ENCODE data around the gene USF3. TPM values are rescaled to one million over a fixed set of nuclear protein-coding genes. Genes with fewer than 3 reads are reported as not detected.
A peak's percentile ranks its signal among the peaks of the same experiment; 100 is the strongest.
"Not testable (repeated sequence)": the region's sequence is repeated elsewhere in the genome, so short reads cannot be mapped to it uniquely, and the experiment has no call there.

Gene USF3
- total RNA-seq, 2 donors from 2014 or later = 18.0 to 19.4 TPM

DNA sequence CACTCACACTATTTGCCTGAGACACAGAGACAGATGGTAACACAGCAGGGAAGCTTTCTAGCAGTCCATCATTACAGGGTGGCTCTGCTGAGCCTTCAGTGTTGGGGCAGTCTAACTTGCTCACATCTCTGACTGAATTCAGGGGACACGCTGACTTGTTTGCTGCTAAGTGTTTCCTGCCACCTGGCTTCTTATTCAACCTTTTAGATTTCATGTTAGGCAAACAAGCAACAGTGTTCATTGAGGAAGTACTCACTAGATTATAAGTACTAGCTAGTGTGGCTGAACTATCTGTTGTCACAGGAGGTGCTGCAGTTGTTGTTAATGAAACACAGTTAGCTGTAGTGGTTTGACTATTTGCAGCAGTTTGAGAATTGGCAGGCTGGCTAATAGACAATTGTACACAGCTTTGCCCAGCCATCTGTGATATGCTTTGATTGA, 37.3 kb downstream of the USF3 start:
- Mint-ChIP-seq H3K36me3 (peaks cover 29% of the 10 kb centered on the region), H3K4me3 (no peak overlapping the region), H3K27ac (no peak overlapping the region), H3K4me1 (ENCODE audit: low read depth in 2 of 2) (peaks cover 0 to 9% of the 10 kb centered on the region in 2 donors), H3K27me3 (no peaks in the 10 kb centered on the region), H3K9me3 (no peaks in the 10 kb centered on the region)
- no peak for DNase-seq (ENCODE audit: low spot score)
- ATAC-seq = no peak

GRCh38 chr3:113658107-113658506, 38.3 kb downstream of the USF3 start:
- no peaks in the 10 kb centered on the region for H3K9me3 Mint-ChIP-seq
- peaks cover 29% of the 10 kb centered on the region for H3K36me3 Mint-ChIP-seq
- ATAC-seq (no peak), DNase-seq (ENCODE audit: low spot score) (no peak)
- H3K27ac Mint-ChIP-seq = no peak overlapping the region
- no peaks in the 10 kb centered on the region for H3K27me3 Mint-ChIP-seq
- no peak overlapping the region for H3K4me3 Mint-ChIP-seq
- peaks cover 0 to 9% of the 10 kb centered on the region in 2 donors for H3K4me1 Mint-ChIP-seq (ENCODE audit: low read depth in 2 of 2)

DNA sequence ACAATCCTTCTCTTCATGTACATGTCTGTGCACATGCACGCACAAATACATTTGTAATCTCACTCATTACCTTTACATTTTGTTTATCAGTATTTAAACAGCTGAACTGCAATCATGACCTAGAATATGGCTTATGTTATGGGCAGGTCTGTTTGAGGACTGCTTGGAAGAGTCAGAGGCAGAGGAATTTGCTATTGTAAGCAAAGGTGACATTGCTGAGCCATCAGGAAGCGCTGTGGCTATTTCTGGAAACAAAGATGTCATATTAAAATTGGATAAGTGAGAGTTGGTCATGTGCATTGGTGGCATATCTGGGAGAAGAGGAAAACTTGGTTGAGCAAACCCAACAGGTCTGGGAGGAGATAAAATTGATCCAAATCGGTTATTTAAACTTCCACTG, 41.6 kb downstream of the USF3 start:
- Mint-ChIP-seq H3K27ac (no peak overlapping the region), H3K9me3 (no peaks in the 10 kb centered on the region), H3K36me3 (peaks cover 21% of the 10 kb centered on the region), H3K27me3 (no peaks in the 10 kb centered on the region), H3K4me3 (no peak overlapping the region), H3K4me1 (ENCODE audit: low read depth in 2 of 2) (peaks cover 0 to 9% of the 10 kb centered on the region in 2 donors)
- ATAC-seq (no peak), DNase-seq (ENCODE audit: low spot score) (no peak)

GRCh38 chr3:113654310-113654709, 42.1 kb downstream of the USF3 start:
- no peak overlapping the region for H3K27ac Mint-ChIP-seq
- H3K4me3 Mint-ChIP-seq = no peak overlapping the region
- peaks cover 0 to 6% of the 10 kb centered on the region in 2 donors for H3K4me1 Mint-ChIP-seq (ENCODE audit: low read depth in 2 of 2)
- H3K9me3 Mint-ChIP-seq = no peaks in the 10 kb centered on the region
- ATAC-seq (no peak), DNase-seq (ENCODE audit: low spot score) (no peak)
- peaks cover 16% of the 10 kb centered on the region for H3K36me3 Mint-ChIP-seq
- H3K27me3 Mint-ChIP-seq = no peaks in the 10 kb centered on the region

DNA sequence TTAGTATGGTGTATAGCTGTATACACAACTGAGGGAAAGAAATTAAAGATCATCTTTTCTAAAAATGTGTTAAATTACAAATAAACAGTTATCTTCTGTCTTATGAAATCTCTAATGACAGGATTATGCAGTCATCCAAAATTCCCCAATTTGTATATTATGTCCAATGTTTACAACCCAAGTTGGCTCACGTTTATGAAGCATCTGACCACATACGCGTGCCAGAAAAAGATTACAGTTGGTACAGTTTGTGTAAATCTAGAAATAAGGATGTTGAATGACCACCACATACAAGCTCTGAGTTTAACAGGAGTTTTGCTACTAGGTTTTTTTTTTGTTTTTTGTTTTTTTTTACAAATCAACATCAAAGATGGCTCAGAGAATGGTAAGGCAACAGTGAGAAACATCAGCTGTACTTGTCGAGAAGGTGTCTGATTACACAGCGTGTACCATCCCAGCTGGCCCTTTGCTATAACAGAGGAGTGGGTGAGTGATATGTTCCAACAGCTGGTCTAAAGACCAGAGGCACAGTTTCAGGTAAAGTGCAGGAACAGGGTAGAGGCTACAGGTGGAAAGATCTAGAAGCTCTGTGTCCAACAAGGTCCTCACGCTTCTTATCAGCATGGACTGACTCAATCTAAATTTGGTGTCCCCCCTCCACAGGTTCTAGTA, 47.1 kb downstream of the USF3 start:
- DNase-seq (ENCODE audit: low spot score) (no peak), ATAC-seq (no peak)
- Mint-ChIP-seq H3K9me3 (peaks cover 3% of the 10 kb centered on the region), H3K36me3 (peaks cover 22% of the 10 kb centered on the region), H3K4me3 (no peak overlapping the region), H3K27ac (no peak overlapping the region), H3K27me3 (no peaks in the 10 kb centered on the region), H3K4me1 (ENCODE audit: low read depth in 2 of 2) (no peaks in the 10 kb centered on the region)

DNA sequence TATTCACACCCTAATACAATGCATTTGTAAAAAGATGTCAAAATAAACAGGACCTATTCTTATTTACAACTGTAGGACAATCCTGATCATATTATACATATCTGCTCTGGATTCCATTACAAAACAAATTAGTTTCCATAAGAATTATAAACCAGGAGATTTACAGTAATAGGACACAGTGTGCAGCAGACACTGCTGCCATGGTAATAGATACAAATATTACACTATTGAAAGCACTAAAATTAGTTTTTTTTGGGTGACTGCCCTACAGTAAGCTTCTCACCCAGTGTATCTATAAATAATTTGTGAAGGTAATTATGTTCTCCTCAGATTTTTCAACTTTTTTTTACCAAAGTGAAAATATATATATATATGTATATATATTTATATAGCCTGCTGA, 47.9 kb downstream of the USF3 start:
- DNase-seq (ENCODE audit: low spot score) (no peak), ATAC-seq (no peak)
- Mint-ChIP-seq H3K27me3 (no peaks in the 10 kb centered on the region), H3K36me3 (peaks cover 28% of the 10 kb centered on the region), H3K4me1 (ENCODE audit: low read depth in 2 of 2) (no peaks in the 10 kb centered on the region), H3K27ac (no peak overlapping the region), H3K9me3 (peaks cover 7% of the 10 kb centered on the region), H3K4me3 (no peak overlapping the region)

DNA sequence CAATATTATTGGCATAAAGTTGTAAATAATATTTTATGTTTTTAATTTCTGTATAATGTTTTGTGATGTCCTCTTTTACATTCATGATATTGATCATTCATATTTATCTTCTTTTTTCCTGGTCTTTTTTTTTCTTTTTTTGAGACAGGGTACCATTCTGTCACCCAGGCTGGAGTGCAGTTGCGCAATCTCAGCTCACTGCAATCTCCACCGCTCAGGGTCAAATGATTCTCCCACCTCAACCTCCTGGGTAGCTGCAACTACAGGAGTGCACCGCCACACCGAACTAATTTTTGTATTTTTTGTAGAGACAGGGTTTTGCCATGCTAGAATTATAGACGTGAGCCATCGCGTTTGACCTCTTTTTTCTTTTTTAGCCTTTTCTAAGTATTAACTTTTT, 52.9 kb downstream of the USF3 start:
- Mint-ChIP-seq H3K27ac (no peak overlapping the region), H3K27me3 (no peaks in the 10 kb centered on the region), H3K4me3 (no peak overlapping the region), H3K36me3 (peaks cover 28% of the 10 kb centered on the region), H3K9me3 (peaks cover 7% of the 10 kb centered on the region), H3K4me1 (ENCODE audit: low read depth in 2 of 2) (no peaks in the 10 kb centered on the region)
- ATAC-seq (no peak), DNase-seq (ENCODE audit: low spot score) (no peak)

- no peaks in the 10 kb centered on the region for H3K4me1 Mint-ChIP-seq (ENCODE audit: low read depth in 2 of 2)
- peaks cover under 1% of the 10 kb centered on the region for H3K9me3 Mint-ChIP-seq
- no peak overlapping the region for H3K4me3 Mint-ChIP-seq
- H3K36me3 Mint-ChIP-seq = peaks cover 1% of the 10 kb centered on the region
- H3K27ac Mint-ChIP-seq = no peak overlapping the region
- no peak for ATAC-seq
- no peaks in the 10 kb centered on the region for H3K27me3 Mint-ChIP-seq
- no peak for DNase-seq (ENCODE audit: low spot score)
Observed at GRCh38 chr3:113638910-113639309, 57.5 kb downstream of the USF3 start.

DNA sequence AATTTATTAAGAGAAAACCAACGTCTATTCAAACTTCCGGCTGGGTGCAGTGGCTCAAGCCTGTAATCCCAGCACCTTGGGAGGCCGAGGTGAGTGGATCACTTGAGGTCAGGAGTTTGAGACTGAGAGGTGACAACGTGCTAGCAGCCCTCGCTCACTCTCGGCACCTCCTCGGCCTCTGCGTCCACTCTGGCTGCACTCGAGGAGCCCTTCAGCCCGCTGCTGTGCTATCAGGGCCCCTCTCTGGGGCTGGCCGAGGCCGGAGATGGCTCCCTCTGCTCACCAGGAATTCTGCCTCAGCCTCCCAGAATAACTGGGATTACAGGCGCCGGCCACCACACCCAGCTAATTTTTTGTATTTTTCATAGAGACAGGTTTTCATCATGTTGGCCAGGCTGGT, 58.7 kb downstream of the USF3 start:
- DNase-seq (ENCODE audit: low spot score) (no peak), ATAC-seq (no peak)
- H3K27ac Mint-ChIP-seq = no peak overlapping the region
- no peaks in the 10 kb centered on the region for H3K27me3 Mint-ChIP-seq
- H3K4me3 Mint-ChIP-seq = no peak overlapping the region
- H3K9me3 Mint-ChIP-seq = no peaks in the 10 kb centered on the region
- no peaks in the 10 kb centered on the region for H3K4me1 Mint-ChIP-seq (ENCODE audit: low read depth in 2 of 2)
- H3K36me3 Mint-ChIP-seq = no peaks in the 10 kb centered on the region

DNA sequence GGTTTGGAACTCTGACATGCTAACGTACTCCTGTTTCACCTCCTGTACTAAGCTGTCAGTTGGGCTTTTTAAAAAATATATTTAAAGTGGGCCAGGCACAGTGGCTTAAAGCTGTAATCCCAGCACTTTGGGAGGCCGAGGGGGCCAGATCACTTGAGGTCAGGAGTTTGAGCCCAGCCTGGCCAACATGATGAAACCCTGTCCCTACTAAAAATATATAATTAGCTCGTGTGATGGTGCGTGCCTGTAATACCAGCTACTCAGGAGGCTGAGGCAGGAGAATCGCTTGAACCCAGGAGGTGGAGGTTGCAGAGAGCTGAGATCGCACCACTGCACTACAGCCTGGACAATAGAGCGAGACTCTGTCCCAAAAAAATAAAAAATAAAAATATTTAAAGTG, 60.4 kb downstream of the USF3 start:
- H3K27ac Mint-ChIP-seq; H3K27me3 Mint-ChIP-seq; H3K4me3 Mint-ChIP-seq; H3K36me3 Mint-ChIP-seq; DNase-seq (ENCODE audit: low spot score); H3K9me3 Mint-ChIP-seq; ATAC-seq; H3K4me1 Mint-ChIP-seq (ENCODE audit: low read depth in 2 of 2): not testable (repeated sequence)

GRCh38 chr3:113634782-113635474, 61.5 kb downstream of the USF3 start:
- ATAC-seq (no peak), DNase-seq (ENCODE audit: low spot score) (no peak)
- Mint-ChIP-seq H3K27me3 (no peaks in the 10 kb centered on the region), H3K36me3 (no peaks in the 10 kb centered on the region), H3K9me3 (no peaks in the 10 kb centered on the region), H3K27ac (no peak overlapping the region), H3K4me1 (ENCODE audit: low read depth in 2 of 2) (no peaks in the 10 kb centered on the region), H3K4me3 (no peak overlapping the region)

DNA sequence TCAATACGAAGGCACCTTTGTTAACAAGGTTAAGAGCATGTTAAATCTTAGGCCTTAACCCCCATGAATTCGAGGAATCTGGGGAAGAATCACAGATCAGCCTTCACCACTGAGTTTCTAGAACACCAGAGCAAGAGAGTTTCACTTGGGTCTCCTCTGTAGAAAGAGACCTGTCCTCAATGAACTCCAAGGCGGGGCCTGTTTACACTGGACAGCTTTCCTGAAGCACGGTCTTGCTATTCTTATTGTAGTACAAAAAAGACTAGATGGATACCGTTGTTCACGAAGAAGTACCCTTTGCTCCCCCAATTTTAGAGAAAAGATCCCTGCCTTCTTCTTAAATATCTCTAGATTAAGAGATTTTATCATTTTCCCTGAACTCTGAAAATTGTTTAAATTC, 64.9 kb downstream of the USF3 start:
- Mint-ChIP-seq H3K36me3 (no peaks in the 10 kb centered on the region), H3K27ac (peak overlapping the region in 1 of 2 donors; percentile 43), H3K9me3 (no peaks in the 10 kb centered on the region), H3K27me3 (no peaks in the 10 kb centered on the region), H3K4me3 (no peak overlapping the region), H3K4me1 (ENCODE audit: low read depth in 2 of 2) (peaks cover 0 to 3% of the 10 kb centered on the region in 2 donors)
- DNase-seq (ENCODE audit: low spot score) = no peak
- ATAC-seq = no peak

DNA sequence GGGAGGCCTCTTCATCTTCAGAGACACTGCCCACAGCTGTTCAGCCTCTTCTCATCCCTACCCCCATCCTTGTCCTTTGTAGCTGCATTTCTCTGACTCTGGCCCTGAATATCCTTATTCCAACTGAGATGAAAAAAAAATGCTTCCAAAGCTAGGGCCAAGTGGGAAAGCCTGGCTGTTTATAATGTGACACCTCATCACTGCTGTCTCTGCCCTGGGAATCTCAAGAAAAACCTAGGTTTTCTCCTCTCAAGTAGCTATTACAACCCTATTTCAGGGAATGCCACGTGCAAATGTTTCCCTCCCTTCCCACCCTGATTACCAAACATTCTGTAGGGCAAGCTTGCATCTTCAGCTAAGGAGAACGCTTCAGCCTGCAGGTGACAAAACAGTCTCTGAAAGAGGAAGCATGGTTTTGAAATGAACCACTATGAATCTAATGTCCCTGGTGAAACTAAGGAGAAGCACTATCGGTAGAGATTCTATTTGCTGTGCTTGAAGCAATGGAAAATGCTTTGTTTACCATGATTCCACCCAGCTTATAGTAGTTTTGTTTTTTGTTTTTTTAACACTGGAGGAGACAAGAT, 65.4 kb downstream of the USF3 start:
- Mint-ChIP-seq H3K27ac (no peak overlapping the region), H3K27me3 (no peaks in the 10 kb centered on the region), H3K4me1 (ENCODE audit: low read depth in 2 of 2) (peaks cover 0 to 5% of the 10 kb centered on the region in 2 donors), H3K36me3 (peaks cover 5% of the 10 kb centered on the region), H3K4me3 (no peak overlapping the region), H3K9me3 (no peaks in the 10 kb centered on the region)
- ATAC-seq (no peak), DNase-seq (ENCODE audit: low spot score) (no peak)

DNA sequence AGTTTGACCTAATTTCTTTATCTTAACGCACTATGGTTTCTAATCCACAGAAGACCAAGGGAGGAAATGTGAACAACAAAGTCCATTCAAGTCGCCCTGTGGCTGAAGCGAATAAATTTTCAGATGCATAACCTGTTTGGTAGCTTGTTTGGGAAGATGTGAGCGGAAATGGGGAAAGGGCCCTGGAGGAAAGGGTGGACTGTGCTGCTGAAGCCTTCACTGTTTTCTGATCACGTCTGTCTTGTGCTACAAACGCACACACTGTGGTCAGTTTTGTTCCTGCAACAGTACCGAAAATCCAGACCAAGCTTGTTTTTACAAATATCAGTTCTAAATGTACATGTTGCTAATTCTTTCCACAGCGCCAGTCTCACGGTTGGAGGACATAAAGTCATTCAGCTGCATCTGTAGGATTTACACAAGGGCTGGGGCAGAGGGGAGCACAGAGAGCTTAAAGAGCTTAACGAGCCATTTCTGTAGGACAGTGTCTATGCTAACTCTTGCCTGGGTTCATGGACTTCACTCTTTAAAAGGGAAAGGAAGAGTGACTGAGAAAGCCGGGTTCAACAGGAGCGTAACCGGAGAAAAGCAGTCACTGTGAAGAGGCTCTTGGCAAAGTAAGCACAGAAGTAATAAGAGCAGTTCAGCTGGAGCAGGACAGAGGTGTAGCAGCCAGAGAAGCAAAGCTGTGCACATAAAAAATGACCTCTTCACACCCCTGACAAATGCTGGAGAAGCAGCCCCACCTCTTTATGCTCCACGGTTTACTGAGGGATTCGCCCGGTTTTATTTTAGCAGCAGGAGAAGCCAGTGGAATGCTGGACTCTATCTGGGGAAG, 66.6 kb downstream of the USF3 start:
- Mint-ChIP-seq H3K4me3 (no peak overlapping the region), H3K27ac (no peak overlapping the region), H3K27me3 (no peaks in the 10 kb centered on the region), H3K36me3 (peaks cover 12% of the 10 kb centered on the region), H3K9me3 (no peaks in the 10 kb centered on the region), H3K4me1 (ENCODE audit: low read depth in 2 of 2) (peaks cover 4 to 7% of the 10 kb centered on the region in 2 donors)
- DNase-seq (ENCODE audit: low spot score) = no peak
- ATAC-seq = no peak

All from natural killer cell treated with Interleukin-12 subunit alpha and Interleukin-12 subunit beta and Interleukin-15 and Interleukin-18, amount 100 ng/mL, for 72 hours (primary cell).